ENCODE data around the gene SGCE.

DNA sequence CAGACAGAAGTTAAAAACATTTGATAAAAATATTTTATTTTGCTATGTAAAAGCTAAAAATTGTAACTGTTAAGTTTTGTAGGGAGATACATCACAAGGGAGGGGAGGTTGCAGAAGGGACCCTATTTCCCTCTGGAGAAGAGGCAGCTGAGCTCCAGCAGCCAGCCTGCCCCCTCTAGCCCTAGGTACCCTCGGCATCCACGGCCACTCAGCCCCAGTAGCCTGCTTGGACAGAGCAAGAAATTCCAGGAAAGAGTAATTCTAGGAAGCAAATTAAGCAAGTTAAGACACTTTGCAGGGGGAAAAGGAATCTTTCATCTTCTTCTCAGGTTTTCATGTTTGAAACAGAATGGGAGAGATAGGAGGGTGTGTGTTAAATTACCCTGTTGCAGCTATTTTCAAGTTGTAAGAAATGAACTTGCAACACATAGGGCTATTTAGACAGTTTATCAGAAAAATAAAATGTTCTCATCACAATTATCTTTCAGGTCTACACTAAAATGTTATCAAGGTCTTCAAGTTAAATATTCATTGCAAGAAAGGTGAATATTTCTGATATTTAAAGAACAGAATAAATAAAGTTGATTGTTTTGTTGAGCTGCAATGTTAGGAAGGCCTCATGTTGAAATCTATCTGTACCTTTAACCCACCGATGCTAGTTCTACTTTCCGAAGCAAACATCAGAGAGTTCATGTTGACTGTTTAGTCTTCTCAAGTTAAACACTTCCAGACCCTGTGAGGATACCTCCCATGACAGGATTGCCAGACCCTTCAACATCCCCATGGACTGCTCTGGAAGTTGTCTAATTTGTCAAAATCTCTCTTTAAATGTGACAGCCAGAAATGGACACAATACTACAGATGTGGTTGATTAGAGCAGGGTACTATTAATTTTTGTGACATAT lies 5.5 kb downstream of the SGCE start:
- TF ChIP-seq, protein P1, sequence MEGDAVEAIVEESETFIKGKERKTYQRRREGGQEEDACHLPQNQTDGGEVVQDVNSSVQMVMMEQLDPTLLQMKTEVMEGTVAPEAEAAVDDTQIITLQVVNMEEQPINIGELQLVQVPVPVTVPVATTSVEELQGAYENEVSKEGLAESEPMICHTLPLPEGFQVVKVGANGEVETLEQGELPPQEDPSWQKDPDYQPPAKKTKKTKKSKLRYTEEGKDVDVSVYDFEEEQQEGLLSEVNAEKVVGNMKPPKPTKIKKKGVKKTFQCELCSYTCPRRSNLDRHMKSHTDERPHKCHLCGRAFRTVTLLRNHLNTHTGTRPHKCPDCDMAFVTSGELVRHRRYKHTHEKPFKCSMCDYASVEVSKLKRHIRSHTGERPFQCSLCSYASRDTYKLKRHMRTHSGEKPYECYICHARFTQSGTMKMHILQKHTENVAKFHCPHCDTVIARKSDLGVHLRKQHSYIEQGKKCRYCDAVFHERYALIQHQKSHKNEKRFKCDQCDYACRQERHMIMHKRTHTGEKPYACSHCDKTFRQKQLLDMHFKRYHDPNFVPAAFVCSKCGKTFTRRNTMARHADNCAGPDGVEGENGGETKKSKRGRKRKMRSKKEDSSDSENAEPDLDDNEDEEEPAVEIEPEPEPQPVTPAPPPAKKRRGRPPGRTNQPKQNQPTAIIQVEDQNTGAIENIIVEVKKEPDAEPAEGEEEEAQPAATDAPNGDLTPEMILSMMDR (IDR thresholded peaks at IDR 0.05 in 2 of 3, conservative IDR thresholded peaks at IDR 0.05 in 1 of 3; ENCODE audit: control insufficient read depth in 2 of 3, extremely low read depth in 1 of 3, insufficient read depth in 1 of 3, low read depth in 3 of 3, low read length in 3 of 3) = no peak
- no peak for TF ChIP-seq ZNF622 (IDR thresholded peaks at IDR 0.05)
- TF ChIP-seq ZNF384 (IDR thresholded peaks at IDR 0.05; ENCODE audit: borderline replicate concordance, low read depth, low read length) = no peak

Measured in GM12878 (cell line).